VCaP (cell line): Measurements from ENCODE around the gene USP32.
"Not testable (repeated sequence)": the region's sequence is repeated elsewhere in the genome, so short reads cannot be mapped to it uniquely, and the experiment has no call there.

Experiments
- H3K27ac ChIP-seq: fragments of 450-650 bp; 2 replicates; pipeline ENCODE4 v1.5.1; 2017
- TF ChIP-seq, protein P1 (sequence below): fragments of 450-650 bp; conservative IDR thresholded peaks from 2 replicates; pipeline ENCODE4 v1.5.1; 2017; ENCODE audit warnings: mild to moderate bottlenecking, moderate library complexity

Gene USP32

DNA sequence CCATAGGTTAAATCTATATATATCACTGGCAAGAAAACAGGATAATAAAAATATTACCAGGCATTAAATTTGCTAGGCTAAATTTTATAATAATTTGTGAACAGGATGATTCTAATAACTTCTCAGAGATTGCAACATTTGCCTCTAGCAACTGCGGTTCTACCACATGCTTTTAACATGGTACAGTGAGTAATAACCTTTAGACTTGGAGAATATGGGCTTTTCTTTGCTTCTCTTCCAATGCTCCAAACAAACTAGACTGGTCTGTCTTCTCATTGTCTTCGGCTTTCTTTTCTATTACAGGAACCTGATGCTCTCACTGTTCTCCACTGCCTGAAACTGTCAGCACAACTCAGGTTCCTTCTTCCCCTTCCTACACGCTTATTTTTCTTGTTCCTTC lies 161.6 kb downstream of the USP32 start:
- no peak overlapping the region for H3K27ac ChIP-seq
- TF ChIP-seq, protein P1, sequence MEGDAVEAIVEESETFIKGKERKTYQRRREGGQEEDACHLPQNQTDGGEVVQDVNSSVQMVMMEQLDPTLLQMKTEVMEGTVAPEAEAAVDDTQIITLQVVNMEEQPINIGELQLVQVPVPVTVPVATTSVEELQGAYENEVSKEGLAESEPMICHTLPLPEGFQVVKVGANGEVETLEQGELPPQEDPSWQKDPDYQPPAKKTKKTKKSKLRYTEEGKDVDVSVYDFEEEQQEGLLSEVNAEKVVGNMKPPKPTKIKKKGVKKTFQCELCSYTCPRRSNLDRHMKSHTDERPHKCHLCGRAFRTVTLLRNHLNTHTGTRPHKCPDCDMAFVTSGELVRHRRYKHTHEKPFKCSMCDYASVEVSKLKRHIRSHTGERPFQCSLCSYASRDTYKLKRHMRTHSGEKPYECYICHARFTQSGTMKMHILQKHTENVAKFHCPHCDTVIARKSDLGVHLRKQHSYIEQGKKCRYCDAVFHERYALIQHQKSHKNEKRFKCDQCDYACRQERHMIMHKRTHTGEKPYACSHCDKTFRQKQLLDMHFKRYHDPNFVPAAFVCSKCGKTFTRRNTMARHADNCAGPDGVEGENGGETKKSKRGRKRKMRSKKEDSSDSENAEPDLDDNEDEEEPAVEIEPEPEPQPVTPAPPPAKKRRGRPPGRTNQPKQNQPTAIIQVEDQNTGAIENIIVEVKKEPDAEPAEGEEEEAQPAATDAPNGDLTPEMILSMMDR = no peak

DNA sequence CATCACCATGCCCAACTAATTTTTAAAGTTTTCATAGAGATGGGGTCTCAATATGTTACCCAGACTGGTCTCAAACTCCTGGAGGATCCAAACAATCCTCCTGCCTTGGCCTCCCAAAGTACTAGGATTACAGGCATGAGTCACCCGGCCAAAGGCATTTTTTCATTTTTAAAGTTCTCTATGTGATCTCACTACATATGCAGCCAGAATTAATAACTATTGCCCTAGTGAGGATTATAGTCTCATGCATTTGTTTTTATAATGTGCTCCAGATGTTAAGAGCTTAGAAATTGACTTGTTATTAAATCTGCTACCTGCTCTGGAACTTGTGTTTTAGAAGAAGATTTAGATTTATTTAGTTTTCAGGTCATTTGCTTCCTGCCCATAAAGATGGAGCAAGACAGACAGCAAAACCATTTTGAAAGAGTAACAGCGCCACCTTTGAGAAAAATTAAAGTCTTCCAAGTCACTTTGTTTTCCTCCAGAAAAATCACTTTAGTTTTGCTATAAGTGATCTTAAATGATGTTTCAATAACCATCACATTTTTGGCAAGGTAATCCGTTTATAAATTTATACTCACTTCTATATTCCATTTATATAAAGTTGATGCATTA lies 162.6 kb downstream of the USP32 start:
- no peak overlapping the region for H3K27ac ChIP-seq
- TF ChIP-seq, protein P1 = peak; percentile 62

DNA sequence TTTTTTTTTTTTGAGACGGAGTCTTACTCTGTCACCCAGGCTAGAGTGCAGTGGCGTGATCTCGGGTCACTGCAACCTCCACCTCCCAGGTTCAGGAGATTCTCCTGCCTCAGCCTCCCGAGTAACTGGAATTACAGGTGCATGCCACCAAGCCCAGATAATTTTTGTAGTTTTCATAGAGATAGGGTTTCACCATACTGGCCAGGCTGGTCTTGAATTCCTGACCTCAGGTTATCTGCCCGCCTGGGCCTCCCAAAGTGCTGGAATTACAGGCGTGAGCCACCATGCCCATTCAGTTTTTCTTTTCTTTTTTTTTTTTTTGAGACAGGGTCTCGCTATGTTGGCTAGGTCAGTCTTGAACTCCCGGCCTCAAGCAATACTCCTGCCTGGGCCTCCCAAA lies 164.7 kb downstream of the USP32 start:
- H3K27ac ChIP-seq = not testable (repeated sequence)

DNA sequence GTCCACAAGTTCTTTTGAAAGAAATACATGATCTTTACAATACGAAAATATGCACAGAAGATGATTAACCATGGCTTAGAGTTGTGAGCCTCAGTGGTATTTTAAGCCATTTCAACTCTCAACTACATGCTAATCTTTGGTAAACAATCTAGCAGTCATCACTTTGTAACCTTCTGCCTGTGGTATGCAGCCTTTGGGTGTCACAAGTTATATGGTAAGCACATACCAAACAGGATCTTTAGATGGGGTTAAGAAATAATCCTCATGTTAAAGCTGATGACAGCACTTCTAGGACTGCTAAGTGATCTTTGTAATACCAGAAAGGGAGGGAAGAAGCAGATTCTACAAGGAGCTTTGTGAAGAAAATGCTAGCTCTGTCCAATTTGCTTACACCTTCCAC lies 167.9 kb downstream of the USP32 start:
- H3K27ac ChIP-seq = no peak overlapping the region
- TF ChIP-seq, protein P1 = no peak

DNA sequence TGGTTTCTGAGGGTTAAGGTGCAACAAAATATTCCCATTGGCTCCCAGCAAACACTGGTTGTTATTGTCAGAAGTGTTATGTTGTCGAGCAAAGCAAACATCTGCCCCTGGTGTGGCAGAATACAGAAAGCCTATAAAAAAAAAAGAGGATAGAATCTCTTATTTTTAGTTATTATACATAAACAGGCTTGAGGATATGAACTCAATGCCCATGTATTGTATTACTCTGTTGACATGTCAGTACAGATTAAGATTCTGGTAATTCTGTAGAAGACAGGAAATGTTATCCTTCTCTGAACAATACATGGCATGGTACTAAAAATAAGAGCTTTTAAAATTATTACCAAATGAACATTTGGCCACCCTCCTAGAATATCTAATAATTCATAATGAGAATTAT lies 168.5 kb downstream of the USP32 start:
- H3K27ac ChIP-seq = no peak overlapping the region
- TF ChIP-seq, protein P1 = no peak

DNA sequence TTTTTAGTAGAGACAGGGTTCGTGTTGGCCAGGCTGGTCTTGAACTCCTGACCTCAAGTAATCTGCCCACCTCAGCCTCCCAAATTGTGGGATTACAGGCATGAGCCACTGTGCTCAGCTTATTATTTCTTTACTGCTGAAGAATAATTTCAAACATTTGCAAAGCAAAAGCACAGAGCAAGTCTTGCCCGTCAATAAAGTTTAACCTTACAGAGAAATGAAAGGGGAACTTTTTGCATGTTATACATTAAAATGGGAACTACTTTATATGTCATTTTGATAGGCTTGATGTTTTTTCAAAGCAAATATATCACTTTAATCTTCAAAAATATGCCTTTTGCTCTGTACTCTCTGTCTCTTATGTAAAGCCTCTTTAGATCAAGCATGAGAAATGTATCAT lies 173.2 kb downstream of the USP32 start:
- not testable (repeated sequence) for H3K27ac ChIP-seq

DNA sequence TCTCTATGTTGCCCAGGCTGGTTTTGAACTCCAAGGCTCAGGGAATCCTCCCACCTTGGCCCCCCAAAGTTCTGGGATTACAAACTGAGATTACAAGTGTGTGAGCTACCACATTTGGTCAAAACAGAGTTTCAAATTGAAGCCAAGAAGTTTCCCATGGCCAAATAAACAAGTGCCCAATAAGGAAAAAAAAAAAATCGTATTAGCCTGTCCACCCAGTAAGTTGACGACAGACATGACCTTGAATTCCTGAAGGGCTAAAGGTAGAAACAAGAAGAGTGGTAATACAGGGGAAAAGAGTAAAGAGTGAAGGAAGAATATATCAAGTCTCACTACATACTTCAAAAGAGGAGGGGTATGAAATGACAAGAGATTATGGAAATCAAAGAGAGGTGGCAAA lies 176.0 kb downstream of the USP32 start:
- not testable (repeated sequence) for H3K27ac ChIP-seq

DNA sequence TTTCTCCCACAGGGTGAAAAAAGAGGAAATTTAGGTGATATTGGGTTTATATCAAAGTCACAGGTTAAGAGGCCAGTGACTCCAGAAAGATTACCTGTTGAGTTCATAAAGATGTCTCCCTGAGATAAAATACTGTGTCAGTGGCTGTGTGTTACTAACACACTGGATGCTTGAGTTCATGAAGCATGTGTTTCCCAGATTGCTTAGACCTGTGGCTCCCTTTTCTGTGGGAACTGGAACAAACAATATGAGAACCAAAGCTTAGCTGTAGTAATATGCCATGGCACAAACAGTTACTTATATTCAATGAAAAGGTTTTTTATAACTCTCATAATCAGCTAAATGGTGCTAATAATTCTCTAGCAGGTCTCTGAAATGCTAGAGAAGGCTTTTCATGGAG lies 180.7 kb downstream of the USP32 start:
- not testable (repeated sequence) for H3K27ac ChIP-seq

DNA sequence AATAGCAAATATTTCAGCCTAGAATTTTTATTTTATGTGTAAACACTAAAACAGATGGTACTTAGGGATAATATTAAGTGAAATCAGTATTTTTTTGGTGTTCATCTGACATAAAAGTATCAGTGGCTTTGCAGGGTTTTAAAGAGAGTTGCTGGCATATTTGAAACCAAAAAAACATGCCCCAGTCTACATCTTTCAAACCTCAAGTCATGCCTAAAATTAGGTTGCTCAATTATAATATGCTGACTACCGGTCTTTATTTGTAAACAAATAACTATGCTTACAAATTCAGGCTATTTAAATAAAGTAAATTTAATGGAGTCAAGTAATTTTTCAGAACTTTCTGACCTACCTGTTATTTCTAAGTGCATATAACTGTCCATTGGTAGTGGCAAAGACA lies 183.6 kb downstream of the USP32 start:
- not testable (repeated sequence) for H3K27ac ChIP-seq

DNA sequence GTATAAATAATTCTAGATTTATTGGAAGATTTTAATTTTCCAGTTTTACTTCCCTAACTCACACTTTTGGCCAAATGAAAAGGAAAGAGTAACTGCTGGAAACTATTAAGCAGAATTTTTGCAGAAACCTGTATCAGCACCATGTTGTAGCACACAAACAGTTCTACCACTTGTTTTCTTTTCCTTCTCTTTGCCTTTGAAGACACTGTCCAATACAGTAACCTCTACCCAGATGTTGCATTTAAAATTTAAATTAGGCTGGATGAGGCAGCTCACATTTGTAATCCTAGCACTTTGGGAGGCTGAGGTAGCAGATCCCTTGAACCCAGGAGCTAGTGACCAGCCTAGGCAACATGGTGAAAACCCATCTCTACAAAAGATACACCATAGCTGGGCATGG lies 186.2 kb downstream of the USP32 start:
- not testable (repeated sequence) for H3K27ac ChIP-seq

DNA sequence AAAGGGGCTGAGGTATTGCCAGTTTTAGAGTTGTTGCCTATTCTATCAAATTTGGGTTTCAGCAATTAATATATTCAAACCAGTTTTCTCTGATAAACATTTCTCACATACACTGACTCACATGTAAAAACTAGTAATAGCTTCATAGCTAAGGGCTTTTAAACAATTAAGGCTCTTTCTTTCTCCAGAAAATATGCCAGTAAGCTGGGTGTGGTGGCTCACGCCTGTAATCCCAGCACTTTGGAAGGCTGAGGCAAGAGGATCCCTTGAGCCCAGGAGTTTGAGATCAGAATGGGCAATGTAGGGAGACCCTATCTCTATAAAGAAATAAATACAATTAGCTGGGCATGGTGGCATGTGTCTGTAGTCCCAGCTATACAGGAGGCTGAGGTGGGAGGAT lies 193.3 kb downstream of the USP32 start:
- peak overlapping the region; percentile 77 for H3K27ac ChIP-seq

DNA sequence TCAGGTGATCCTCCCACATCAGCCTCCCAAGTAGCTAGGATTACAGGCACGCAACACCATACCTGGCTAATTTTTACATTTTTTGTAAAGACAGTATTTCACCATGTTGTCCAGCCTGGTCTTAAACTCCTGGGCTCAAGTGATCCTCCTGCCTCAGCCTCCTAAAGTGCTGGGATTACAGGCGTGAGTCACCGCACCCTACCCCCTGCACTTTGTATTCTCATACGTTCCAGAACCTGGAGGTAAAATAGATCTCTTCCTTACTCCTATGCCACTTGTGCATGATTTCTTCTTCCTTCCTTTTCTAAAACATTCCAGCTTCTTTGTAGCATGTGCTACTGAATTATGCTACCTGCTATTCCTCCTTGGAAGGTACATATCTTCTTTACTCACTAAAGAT lies 197.8 kb downstream of the USP32 start:
- H3K27ac ChIP-seq = not testable (repeated sequence)
